Keratinocyte (primary cell): ENCODE data around the gene ANGPTL4. TPM values are rescaled to one million over a fixed set of nuclear protein-coding genes. Genes with fewer than 3 reads are reported as not detected.

Source experiments
- DNase-seq: peaks from one replicate; pipeline ENCODE4 v3.0.0-alpha.2; 2011; ENCODE audit warnings: low read depth, missing footprints, low spot score
- FAIRE-seq: peaks from 2 replicates; lab custom pipeline; 2011; peaks lifted over from hg19 to GRCh38; lab: Jason Lieb, UNC
- H2AFZ ChIP-seq: 2 replicates; pipeline ENCODE4 v1.6.0; 2012; ENCODE audit warnings: low read length, control low read depth, inconsistent platforms; ENCODE audit not compliant: control insufficient read depth
- H3K27ac ChIP-seq: 2 replicates; pipeline ENCODE4 v1.5.1; 2011; ENCODE audit warnings: low read length; ENCODE audit not compliant: control insufficient read depth, insufficient read depth
- H3K27me3 ChIP-seq: 3 replicates; pipeline ENCODE4 v1.6.0; 2011; ENCODE audit warnings: low read length; ENCODE audit not compliant: control insufficient read depth, insufficient read depth; ENCODE audit errors: extremely low read depth
- H3K36me3 ChIP-seq, 2 experiments: 2 replicates in 1 of 2; 3 replicates in 1 of 2; pipeline ENCODE4 v1.5.1; 2011; ENCODE audit warnings: low read length in 2 of 2, mild to moderate bottlenecking in 1 of 2; ENCODE audit not compliant: control insufficient read depth in 2 of 2, insufficient read depth in 2 of 2; ENCODE audit errors: extremely low read depth in 1 of 2
- H3K4me1 ChIP-seq: 3 replicates; pipeline ENCODE4 v1.5.1; 2011; ENCODE audit warnings: low read length; ENCODE audit not compliant: control insufficient read depth, insufficient read depth; ENCODE audit errors: extremely low read depth
- H3K4me2 ChIP-seq: 3 replicates; pipeline ENCODE4 v1.6.0; 2011; ENCODE audit warnings: low read depth, low read length; ENCODE audit not compliant: control insufficient read depth, insufficient read depth; ENCODE audit errors: extremely low read depth
- H3K4me3 ChIP-seq, 3 experiments: fragments of 200-600 bp in 1 of 3; sonication (generic) in 1 of 3; 2 replicates in 2 of 3; 3 replicates in 1 of 3; pipeline ENCODE4 v1.5.1; 2011 to 2016; ENCODE audit warnings: low read length in 3 of 3, mild to moderate bottlenecking in 3 of 3, control low read depth in 2 of 3, inconsistent platforms in 1 of 3, low read depth in 1 of 3, mixed read lengths in 1 of 3, mixed run types in 1 of 3, moderate library complexity in 1 of 3; ENCODE audit not compliant: control insufficient read depth in 2 of 3, insufficient read depth in 2 of 3; ENCODE audit errors: extremely low read depth in 1 of 3
- H3K79me2 ChIP-seq: 2 replicates; pipeline ENCODE4 v1.6.0; 2012; ENCODE audit warnings: low read length; ENCODE audit not compliant: control insufficient read depth, insufficient read depth
- H3K9ac ChIP-seq: 3 replicates; pipeline ENCODE4 v1.6.0; 2011; ENCODE audit warnings: low read length; ENCODE audit not compliant: control insufficient read depth, insufficient read depth; ENCODE audit errors: extremely low read depth
- H3K9me1 ChIP-seq: 3 replicates; pipeline ENCODE4 v1.6.0; 2011; ENCODE audit warnings: low read length; ENCODE audit not compliant: control insufficient read depth, insufficient read depth; ENCODE audit errors: extremely low read depth
- H3K9me3 ChIP-seq: 2 replicates; pipeline ENCODE4 v1.5.1; 2012; ENCODE audit warnings: low read depth, low read length; ENCODE audit not compliant: control insufficient read depth
- H4K20me1 ChIP-seq: 3 replicates; pipeline ENCODE4 v1.6.0; 2011; ENCODE audit warnings: low read length; ENCODE audit not compliant: control insufficient read depth, insufficient read depth; ENCODE audit errors: extremely low read depth
- CTCF ChIP-seq, 3 experiments: IDR thresholded peaks in 1 of 3; conservative IDR thresholded peaks in 1 of 3; optimal IDR thresholded peaks in 1 of 3; 2 replicates in 2 of 3; 3 replicates in 1 of 3; pipeline versions ENCODE3 to v1.5.1; 2011; ENCODE audit warnings: low read length in 3 of 3, mild to moderate bottlenecking in 3 of 3, moderate library complexity in 2 of 3, control low read depth in 1 of 3, inconsistent platforms in 1 of 3; ENCODE audit not compliant: insufficient read depth in 2 of 3; ENCODE audit errors: extremely low read depth in 1 of 3
- EZH2 ChIP-seq: IDR thresholded peaks from one replicate; pipeline ENCODE4 v1.6.1; 2012; ENCODE audit warnings: inconsistent platforms, mild to moderate bottlenecking, low read length, moderate library complexity
- dilution Hi-C: fragments of 300-500 bp; cut with MboI; formaldehyde crosslinking; loops from one replicate; pipeline ENCODE4 v1.7.0; 2020; ENCODE audit warnings: low sequenced_read_pairs; ENCODE audit not compliant: extremely low pct_ligation_motif_present
- polyA plus RNA-seq, 5 experiments: library from polyadenylated mRNA; depleted of rRNA in 3 of 5; stranded (reverse) in 3 of 5; stranded (forward) in 1 of 5; unstranded in 1 of 5; fragments of >200 nt; gene quantifications; 1 replicate in 1 of 5; 2 replicates in 3 of 5; 3 replicates in 1 of 5; pipeline versions ENCODE4 v1.2.1 to v1.2.3, GENCODE V29; 2011 to 2012; ENCODE audit warnings: missing spikeins in 2 of 5, low read depth in 1 of 5, low replicate concordance in 1 of 5

ANGPTL4 gene
- polyA plus RNA-seq, 1 donor (not counting 4 experiments of a cell fraction or from before 2014, with no cell fraction given): 102 TPM

DNA sequence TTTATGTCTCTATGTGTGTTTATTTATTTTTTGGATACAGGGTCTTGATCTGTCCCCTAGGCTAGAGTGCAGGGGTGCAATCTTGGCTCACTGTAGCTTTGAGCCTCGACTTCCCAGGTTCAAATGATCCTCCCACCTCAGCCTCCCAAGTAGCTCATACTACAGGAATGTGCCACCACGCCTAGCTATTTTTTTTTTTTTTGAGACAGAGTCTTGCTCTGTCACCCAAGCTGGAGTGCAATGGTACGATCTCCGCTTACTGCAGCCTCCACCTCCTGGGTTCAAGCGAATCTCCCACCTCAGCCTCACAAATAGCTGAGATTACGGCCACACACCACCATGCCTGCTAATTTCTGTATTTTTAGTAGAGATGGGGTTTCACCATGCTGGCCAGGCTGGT, 5.0 kb upstream of the ANGPTL4 start:
- dilution Hi-C loops: no loop called here
- Histone ChIP-seq H4K20me1 (no peaks in the 10 kb centered on the region), H3K36me3 (no peaks in the 10 kb centered on the region), H3K9me1 (no peaks in the 10 kb centered on the region), H3K4me3 (no peak overlapping the region), H3K4me1 (peaks cover 38% of the 10 kb centered on the region), H3K27ac (no peak overlapping the region), H3K9ac (no peak overlapping the region), H3K9me3 (no peaks in the 10 kb centered on the region), H2AFZ (no peak overlapping the region), H3K27me3 (no peaks in the 10 kb centered on the region), H3K4me2 (no peak overlapping the region), H3K79me2 (no peaks in the 10 kb centered on the region)
- TF ChIP-seq EZH2 (no peak), CTCF (optimal IDR thresholded peaks at IDR 0.05 in 1 of 3, IDR thresholded peaks at IDR 0.05 in 1 of 3, conservative IDR thresholded peaks at IDR 0.05 in 1 of 3; ENCODE audit: extremely low read depth in 1 of 3, insufficient read depth in 2 of 3, low read length in 3 of 3) (no peak)
- FAIRE-seq: no peak
- DNase-seq: no peak

DNA sequence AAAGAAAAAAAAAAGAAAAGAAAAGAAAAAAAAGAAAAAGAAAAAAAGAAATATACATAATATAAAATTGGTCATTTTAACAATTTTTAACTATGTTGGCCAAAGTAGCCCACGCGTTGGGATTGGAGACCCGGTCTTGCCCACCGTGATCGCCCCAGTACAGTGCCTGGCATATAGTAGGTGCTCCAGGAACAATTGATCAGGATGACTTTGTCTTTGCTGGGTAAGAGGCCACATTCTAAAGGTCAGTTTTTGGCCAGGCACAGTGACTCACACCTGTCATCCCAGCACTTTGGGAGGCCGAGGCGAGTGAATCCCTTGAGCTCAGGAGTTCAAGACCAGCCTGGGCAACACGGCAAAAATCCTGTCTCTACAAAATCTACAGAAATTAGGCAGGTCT, 3.8 kb upstream of the ANGPTL4 start:
- no peak for DNase-seq
- Histone ChIP-seq H3K9me3 (no peaks in the 10 kb centered on the region), H3K9me1 (no peaks in the 10 kb centered on the region), H3K79me2 (no peaks in the 10 kb centered on the region), H3K4me3 (no peak overlapping the region), H2AFZ (no peak overlapping the region), H3K36me3 (no peaks in the 10 kb centered on the region), H3K9ac (no peak overlapping the region), H4K20me1 (no peaks in the 10 kb centered on the region), H3K4me1 (peaks cover 36% of the 10 kb centered on the region), H3K4me2 (no peak overlapping the region), H3K27ac (no peak overlapping the region), H3K27me3 (no peaks in the 10 kb centered on the region)
- TF ChIP-seq CTCF (optimal IDR thresholded peaks at IDR 0.05 in 1 of 3, IDR thresholded peaks at IDR 0.05 in 1 of 3, conservative IDR thresholded peaks at IDR 0.05 in 1 of 3; ENCODE audit: extremely low read depth in 1 of 3, insufficient read depth in 2 of 3, low read length in 3 of 3) (no peak), EZH2 (no peak)
- no peak for FAIRE-seq
- dilution Hi-C loops: no loop called here
